ENCODE measurements around the gene FAM72D. TPM values are rescaled to one million over a fixed set of nuclear protein-coding genes. Genes with fewer than 3 reads are reported as not detected.
"Not testable (repeated sequence)": the region's sequence is repeated elsewhere in the genome, so short reads cannot be mapped to it uniquely, and the experiment has no call there.

The FAM72D gene
- under 1 TPM in 2 of 6 experiments, not detected in 4; 0.09 to 0.32 TPM for total RNA-seq
- long read RNA-seq = 0 reads

DNA sequence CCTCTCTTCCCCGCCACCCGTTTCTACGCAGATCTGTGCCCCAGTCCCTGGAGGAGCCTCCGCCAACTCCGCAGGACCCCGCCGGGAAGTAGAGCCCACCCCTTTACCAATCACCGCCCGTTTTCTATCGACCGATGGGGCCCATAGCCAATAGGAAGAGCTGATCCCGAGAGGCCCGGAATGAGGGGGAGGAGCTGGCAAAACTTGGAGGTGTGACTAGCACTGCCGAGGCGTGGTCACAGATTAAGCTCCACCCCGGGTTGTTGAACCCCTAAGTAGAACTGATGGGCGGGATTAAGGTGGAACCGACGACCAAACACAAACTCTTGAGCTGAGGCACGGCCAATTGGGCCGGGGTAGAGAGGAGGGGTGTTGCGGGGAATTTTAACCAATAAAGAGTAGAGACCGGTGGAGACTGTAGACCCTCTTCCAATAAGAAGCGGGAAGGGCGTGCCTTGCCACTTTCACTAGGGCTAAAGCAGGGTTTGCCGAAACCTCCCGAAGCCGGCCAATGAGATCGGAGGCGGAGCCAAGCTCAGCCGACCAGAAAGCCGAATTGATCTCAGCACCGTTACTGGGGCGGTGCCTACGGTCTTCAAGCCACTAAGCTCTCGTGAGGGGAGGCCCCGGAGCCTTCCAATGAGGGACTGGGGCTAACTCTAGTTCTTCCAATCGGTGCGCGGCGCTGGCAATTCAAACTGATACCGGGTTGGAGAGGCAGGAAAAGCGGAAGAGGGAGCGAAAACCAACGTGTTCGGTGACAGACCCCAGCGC, at the start of gene FAM72D, which contains the start of gene SRGAP2B:
TSS of gene FAM72D (plus strand) at position 691 of the 774 bp plus-strand sequence. CDS start 874 bp downstream, outside the sequence.
TSS of gene SRGAP2B (minus strand) at position 45 of the 774 bp plus-strand sequence. CDS start 2,427 bp downstream, outside the sequence.
- ATAC-seq = peak; percentile 81 to 88 (median 84)
- H3K4me3 ChIP-seq = peak within 1 kb of the TSS; percentile 29 to 54 (median 38)
- no CpG with 5 or more reads among the region's 47 CpGs for WGBS (ENCODE audit: insufficient coverage, low coverage, low lambda C conversion rate, missing lambda C conversion rate)

DNA sequence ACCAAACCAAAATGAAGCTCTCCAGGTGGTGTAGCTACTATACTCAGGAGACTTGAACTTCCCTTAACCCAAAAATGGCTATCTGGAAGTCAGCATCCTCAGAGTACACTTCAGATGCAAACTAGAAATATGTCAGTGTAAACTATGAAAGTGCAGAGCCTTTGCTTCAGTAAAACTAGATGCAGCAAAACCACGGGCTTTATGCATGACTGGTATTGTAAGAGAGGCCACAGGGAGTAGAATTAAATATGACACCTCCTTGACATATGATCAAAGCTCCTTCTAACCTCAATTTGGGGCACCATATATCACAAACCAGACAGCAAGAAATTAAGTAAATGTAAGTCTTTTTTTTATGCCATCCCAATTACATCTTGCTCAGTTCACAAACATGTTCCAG, 48.2 kb upstream of the FAM72D start:
- H3K27me3 ChIP-seq; H3K27ac ChIP-seq; DNase-seq; intact Hi-C loops (cut with DNase I); ATAC-seq; H3K4me1 ChIP-seq; H3K36me3 ChIP-seq; H3K4me3 ChIP-seq; H3K9me3 ChIP-seq: not testable (repeated sequence)
- WGBS (ENCODE audit: insufficient coverage, low coverage, low lambda C conversion rate, missing lambda C conversion rate) = no CpG with 5 or more reads among the region's 1 CpG

More for the DNA sequence above, at the start of gene FAM72D, which contains the start of gene SRGAP2B:
- H3K27me3 ChIP-seq; intact Hi-C loops (cut with DNase I); DNase-seq; H3K36me3 ChIP-seq; H3K9me3 ChIP-seq; H3K27ac ChIP-seq; H3K4me1 ChIP-seq: not testable (repeated sequence)

DNA sequence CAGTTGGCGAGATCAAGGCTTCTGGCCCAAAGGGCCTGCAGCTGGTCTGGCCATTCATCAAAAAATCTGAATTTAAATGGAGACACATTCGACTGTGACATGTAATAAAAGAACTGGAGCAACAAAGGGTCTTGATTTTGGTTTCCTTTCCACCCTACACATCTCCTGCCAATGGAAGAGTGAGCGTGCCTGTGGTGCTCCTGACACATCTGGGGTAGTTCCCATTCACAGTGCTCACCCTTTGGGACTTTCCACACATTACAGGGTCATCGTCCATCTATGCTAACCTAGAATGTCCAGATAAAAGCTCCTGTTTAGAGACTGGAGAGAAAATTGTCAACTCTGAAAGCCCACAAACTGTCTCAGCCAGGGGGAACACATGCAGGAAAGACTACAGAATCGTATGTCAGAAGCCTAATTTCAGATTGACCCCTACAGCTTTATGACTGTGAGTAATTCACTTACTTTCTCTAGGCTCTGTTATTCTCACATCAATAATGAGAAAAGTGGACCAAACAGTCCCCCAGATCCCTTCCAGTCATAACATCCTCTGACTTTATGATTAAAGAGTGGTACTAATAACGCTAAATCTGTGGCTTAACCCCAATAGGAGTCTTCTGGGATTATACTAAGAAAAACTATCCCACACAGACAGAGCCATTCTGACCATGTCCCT, 47.5 kb upstream of the FAM72D start:
- not testable (repeated sequence) for H3K9me3 ChIP-seq, H3K27me3 ChIP-seq
- WGBS (ENCODE audit: insufficient coverage, low coverage, low lambda C conversion rate, missing lambda C conversion rate) = no CpG with 5 or more reads among the region's 6 CpGs

DNA sequence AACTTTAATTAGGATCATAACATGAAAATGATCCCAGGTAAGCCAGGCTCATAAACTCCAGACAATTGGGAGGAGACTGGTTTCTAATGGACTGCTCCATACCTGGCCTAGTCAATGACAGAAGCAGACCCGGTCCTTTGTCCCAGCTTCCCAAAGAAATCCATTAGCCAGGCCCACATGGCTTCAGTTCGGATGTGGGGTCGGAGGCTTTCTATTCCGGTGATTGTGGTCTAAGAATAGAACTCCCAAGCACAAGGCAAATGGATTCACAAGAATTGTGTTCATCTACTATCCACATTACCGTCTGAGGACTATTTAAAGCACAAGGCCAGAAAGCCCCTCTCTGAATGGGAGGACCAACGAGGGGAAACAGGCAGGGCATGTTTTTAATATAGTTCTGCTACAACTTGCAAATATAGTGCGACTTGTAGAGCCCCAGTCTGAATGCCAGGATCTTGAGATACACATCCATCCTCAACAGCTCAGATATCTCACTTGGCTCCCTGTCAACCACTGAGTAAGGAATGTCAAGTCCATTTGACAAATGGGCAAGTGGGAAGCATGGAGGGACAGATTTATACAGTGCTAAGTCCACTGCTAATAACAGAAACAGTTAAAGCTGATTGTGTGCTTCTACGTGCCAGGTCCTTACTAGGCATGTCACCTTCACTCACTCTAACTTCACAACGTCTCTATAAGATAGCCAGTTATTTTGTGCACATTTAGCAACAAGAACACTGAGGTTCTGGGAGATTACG, 43.6 kb upstream of the FAM72D start:
- H3K4me1 ChIP-seq; H3K27me3 ChIP-seq; DNase-seq; H3K4me3 ChIP-seq; H3K36me3 ChIP-seq; H3K9me3 ChIP-seq; intact Hi-C loops (cut with DNase I); H3K27ac ChIP-seq: not testable (repeated sequence)
- no CpG with 5 or more reads among the region's 10 CpGs for WGBS (ENCODE audit: insufficient coverage, low coverage, low lambda C conversion rate, missing lambda C conversion rate)
- ATAC-seq = peak; percentile 61 to 78 (median 63)

More for the DNA sequence above, 47.5 kb upstream of the FAM72D start:
- intact Hi-C loops (cut with DNase I); DNase-seq; H3K4me3 ChIP-seq; H3K4me1 ChIP-seq; H3K36me3 ChIP-seq; ATAC-seq; H3K27ac ChIP-seq: not testable (repeated sequence)

DNA sequence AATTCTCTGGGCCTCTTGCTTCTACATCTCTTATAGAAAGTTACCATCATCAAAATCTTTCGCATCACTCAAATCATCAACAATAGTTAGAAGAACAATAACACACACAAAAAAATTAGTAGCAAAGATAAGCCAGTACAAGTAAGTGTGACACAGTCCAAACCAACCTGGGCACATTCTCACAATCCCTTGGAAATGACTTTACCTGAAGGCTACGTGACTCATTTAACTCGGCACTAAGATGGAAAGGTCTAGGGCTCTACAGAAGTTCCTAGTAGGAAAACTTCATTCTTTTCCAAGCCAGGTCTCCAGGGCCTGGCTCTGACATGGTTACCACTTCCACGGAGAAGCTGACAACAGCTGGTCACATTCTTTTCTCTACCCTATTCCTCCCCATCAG, 42.3 kb upstream of the FAM72D start:
- ATAC-seq; H3K36me3 ChIP-seq; H3K27ac ChIP-seq; DNase-seq; intact Hi-C loops (cut with DNase I); H3K4me1 ChIP-seq; H3K9me3 ChIP-seq; H3K27me3 ChIP-seq; H3K4me3 ChIP-seq: not testable (repeated sequence)
- no CpG with 5 or more reads among the region's 4 CpGs for WGBS (ENCODE audit: insufficient coverage, low coverage, low lambda C conversion rate, missing lambda C conversion rate)

DNA sequence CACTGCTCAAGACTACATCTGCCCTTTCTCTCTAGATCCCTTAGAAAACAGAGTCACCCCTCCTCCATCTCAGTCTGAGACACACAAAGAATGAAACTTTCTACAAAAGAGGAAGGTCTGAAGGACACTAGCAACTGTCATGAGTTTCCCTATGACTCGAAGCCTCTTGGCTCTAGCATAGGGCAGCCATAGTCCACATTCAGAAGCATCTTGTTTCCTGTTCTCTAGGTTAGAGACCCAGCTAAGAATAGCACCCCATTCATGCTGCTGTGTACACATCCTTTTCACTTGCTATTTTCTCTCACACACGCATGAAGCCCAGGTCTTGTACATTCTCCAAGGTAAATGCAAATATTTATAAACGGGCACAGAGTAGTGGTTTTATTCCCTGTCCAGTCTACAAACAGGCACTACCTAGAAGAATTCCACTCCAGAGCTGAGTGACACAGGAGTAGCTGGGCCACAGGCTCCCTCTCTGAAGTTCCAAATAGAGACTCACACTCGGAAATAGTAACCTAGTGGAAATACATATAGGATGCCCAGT, 40.5 kb upstream of the FAM72D start:
- H3K36me3 ChIP-seq; H3K4me1 ChIP-seq; H3K9me3 ChIP-seq; DNase-seq; intact Hi-C loops (cut with DNase I); H3K4me3 ChIP-seq; H3K27ac ChIP-seq; H3K27me3 ChIP-seq: not testable (repeated sequence)
- peak; percentile 60 to 82 (median 76) for ATAC-seq
- WGBS (ENCODE audit: insufficient coverage, low coverage, low lambda C conversion rate, missing lambda C conversion rate) = no CpG with 5 or more reads among the region's 4 CpGs

DNA sequence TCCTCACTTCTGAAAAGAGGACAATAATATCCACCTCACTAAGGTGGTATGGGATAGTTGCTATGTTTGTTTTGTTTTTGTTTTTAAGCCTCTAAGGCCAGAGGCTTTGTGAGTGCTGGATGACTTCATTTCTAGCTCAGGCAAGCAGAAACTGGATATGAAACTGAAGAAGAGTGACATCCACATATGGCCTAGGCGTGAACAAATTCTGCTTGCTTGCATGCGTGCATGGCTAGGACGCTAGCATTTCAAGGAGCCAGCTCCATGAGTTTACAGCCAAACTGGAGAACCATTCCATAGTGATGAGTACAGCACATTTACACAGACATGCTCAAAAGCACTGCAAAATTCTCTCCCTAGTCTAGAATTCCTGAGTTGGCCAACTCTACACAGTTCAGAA, 37.6 kb upstream of the FAM72D start:
- H3K4me3 ChIP-seq; H3K27ac ChIP-seq; intact Hi-C loops (cut with DNase I); H3K9me3 ChIP-seq; DNase-seq; H3K36me3 ChIP-seq; H3K27me3 ChIP-seq; H3K4me1 ChIP-seq: not testable (repeated sequence)
- WGBS (ENCODE audit: insufficient coverage, low coverage, low lambda C conversion rate, missing lambda C conversion rate) = no CpG with 5 or more reads among the region's 3 CpGs
- peak in 3 of 4 donors; percentile 36 to 63 (median 43) for ATAC-seq

DNA sequence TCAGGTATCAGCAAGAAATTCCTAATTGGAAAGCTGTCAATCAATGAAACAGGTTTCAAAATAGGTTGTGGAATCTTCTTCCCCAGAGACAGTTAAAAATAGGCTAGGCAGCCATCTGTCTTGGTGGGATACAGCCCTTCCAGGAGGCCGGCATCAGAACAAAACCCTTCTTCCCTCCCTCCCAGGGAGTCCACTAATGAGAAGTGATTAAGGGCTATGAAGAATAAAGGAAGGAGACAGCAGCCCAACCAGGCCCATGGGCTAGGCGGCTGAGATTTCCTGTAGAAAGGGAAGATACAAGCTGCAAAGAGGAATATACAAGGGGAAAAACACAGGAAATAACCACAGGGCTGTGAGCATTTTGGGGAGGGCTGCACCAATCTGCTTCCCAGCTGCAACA, 32.5 kb upstream of the FAM72D start:
- ATAC-seq; H3K9me3 ChIP-seq; intact Hi-C loops (cut with DNase I); H3K27me3 ChIP-seq; H3K36me3 ChIP-seq; H3K27ac ChIP-seq; H3K4me3 ChIP-seq; H3K4me1 ChIP-seq; DNase-seq: not testable (repeated sequence)
- WGBS (ENCODE audit: insufficient coverage, low coverage, low lambda C conversion rate, missing lambda C conversion rate) = 80% methylated on average over 1 of the region's 2 CpGs

DNA sequence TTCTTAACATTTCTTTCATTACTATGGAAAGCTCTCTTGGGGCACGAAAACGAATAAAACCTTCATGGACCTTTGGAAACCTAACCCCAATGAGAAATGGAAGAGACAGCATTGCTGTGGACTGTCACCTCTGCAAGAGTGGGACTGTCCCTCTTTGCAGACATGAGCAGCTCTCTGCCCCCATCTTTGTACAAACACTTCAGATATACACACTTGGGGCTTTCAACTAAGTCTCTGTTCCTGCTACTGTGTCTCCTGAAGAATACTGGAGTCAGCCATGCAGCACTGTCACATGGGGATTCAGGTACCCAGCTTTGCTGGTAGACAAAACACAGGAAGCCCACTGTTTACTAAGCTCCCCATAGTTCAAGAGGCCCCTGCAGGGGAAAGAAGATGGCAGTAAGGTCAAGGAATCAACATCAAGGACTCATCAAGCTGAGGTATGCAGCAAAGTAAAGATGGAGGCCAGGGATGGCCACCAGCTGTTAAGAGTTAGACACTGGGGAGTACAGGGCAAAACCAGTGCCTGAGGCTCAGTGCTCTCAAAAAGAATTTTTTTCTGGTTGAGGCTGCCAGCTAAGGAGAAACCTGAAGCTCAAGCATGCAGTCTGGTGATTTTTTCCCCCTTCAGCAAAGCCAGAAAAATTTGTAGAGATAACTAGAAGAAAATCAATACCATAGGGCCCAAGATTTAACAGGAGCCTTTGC, 31.7 kb upstream of the FAM72D start:
- H3K36me3 ChIP-seq; H3K4me1 ChIP-seq; H3K4me3 ChIP-seq; H3K27ac ChIP-seq; DNase-seq; intact Hi-C loops (cut with DNase I); ATAC-seq; H3K9me3 ChIP-seq; H3K27me3 ChIP-seq: not testable (repeated sequence)
- WGBS (ENCODE audit: insufficient coverage, low coverage, low lambda C conversion rate, missing lambda C conversion rate) = no CpG with 5 or more reads among the region's 2 CpGs

DNA sequence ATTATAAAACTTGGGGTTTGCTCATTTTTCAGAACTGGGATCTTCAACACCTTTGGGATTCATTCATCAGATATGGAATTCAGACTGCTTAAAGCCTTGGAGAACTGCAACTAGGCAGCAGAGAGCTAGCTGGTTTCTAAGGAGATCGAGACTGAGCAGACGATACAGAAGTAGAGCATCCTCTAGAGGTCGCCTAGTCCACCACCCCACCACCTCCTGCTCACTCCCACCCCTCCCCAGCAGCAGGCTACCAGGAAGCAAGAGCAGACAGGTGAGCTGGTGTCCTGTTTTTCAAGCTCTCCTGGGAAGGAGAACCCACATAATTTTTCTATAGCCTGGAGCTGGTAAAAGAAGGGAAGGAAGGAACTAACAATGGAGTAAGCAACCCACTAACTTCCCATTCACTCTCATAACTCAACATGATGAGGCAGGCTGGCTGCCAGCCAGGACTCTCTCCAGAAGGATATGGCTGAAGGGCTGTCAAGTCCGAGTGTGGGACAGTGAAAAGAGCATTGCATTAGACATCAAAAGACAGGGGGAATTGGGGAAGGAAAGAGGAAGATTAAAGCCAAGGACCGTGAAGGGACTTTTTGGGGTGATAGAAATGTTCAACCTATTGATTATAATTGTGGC, 30.5 kb upstream of the FAM72D start:
- DNase-seq; H3K27me3 ChIP-seq; H3K4me3 ChIP-seq; H3K27ac ChIP-seq; intact Hi-C loops (cut with DNase I); H3K36me3 ChIP-seq; H3K9me3 ChIP-seq; H3K4me1 ChIP-seq: not testable (repeated sequence)
- WGBS (ENCODE audit: insufficient coverage, low coverage, low lambda C conversion rate, missing lambda C conversion rate) = no CpG with 5 or more reads among the region's 5 CpGs
- ATAC-seq = peak; percentile 45 to 75 (median 66)

Data from right lobe of liver (tissue), 6 donors.